Measurements from ENCODE around the gene UNK. TPM values are rescaled to one million over a fixed set of nuclear protein-coding genes. Genes with fewer than 3 reads are reported as not detected.
A peak's percentile ranks its signal among the peaks of the same experiment; 100 is the strongest.

UNK gene
- total and polyA plus RNA-seq, 2 of the 13 experiments (the other 11 are each of a cell fraction or from before 2014, with no cell fraction given) = 31.6 to 33.0 TPM

DNA sequence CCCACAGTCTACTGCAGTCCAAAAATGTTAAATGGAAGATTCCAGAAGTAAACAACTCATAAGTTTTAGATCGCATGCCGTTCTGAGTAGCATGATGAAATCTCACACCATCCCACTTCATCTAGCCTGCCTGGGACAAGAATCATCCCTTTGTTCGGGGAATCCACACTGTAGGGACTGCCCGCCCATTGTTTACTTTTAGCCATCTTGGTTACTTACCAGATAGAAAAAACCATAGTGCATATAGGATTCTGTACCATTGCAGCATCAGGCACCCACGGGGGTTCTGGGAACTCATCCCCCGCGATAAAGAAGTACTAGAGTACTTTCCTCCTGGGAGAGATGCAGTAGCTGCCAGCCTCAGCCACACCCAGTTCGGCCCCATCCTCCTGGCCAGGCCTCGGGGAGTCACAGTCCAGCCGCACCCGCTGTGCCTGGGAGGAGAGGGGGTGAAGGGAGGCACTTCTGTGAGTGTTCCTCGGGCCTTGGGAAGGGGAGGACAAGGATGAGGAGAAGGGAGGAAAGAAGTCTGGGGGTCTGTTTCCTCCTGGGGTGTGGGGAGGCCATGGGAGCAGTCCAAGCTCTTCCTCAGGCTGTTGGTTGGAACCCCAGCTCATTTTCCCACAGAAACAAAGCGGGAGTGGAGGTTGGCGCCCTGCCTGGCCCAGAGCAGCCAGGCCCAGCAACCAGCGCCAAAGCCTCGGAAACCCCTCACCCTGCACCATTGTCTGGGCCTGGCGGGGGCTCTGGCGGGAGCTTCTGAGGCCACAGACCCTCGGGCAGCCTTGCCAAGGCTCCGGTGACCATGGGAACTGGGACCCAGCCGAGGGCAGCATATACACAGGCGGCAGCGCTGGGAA, 84.9 kb downstream of the UNK start (continued):
- TF ChIP-seq, protein P1, sequence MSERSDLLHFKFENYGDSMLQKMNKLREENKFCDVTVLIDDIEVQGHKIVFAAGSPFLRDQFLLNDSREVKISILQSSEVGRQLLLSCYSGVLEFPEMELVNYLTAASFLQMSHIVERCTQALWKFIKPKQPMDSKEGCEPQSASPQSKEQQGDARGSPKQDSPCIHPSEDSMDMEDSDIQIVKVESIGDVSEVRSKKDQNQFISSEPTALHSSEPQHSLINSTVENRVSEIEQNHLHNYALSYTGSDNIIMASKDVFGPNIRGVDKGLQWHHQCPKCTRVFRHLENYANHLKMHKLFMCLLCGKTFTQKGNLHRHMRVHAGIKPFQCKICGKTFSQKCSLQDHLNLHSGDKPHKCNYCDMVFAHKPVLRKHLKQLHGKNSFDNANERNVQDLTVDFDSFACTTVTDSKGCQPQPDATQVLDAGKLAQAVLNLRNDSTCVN (CRISPR knock-in tag; IDR thresholded peaks at IDR 0.05; ENCODE audit: borderline replicate concordance) = peak; percentile 89; the same call in 1 of the 2 replicates
- no peak for TF ChIP-seq ARID2 (CRISPR knock-in tag; IDR thresholded peaks at IDR 0.05; ENCODE audit: borderline replicate concordance)
- TF ChIP-seq SP140L (CRISPR knock-in tag; IDR thresholded peaks at IDR 0.05; ENCODE audit: borderline replicate concordance) = peak; percentile 48; the same call in 1 of the 2 replicates
- TF ChIP-seq, protein P2, sequence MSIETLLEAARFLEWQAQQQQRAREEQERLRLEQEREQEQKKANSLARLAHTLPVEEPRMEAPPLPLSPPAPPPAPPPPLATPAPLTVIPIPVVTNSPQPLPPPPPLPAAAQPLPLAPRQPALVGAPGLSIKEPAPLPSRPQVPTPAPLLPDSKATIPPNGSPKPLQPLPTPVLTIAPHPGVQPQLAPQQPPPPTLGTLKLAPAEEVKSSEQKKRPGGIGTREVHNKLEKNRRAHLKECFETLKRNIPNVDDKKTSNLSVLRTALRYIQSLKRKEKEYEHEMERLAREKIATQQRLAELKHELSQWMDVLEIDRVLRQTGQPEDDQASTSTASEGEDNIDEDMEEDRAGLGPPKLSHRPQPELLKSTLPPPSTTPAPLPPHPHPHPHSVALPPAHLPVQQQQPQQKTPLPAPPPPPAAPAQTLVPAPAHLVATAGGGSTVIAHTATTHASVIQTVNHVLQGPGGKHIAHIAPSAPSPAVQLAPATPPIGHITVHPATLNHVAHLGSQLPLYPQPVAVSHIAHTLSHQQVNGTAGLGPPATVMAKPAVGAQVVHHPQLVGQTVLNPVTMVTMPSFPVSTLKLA (IDR thresholded peaks at IDR 0.05) = peak; percentile 49; the same call in 1 of the 2 replicates
- peak; percentile 61 for TF ChIP-seq SKI (IDR thresholded peaks at IDR 0.05; ENCODE audit: partially characterized antibody)
- peak; percentile 80; the same call in 1 of the 2 replicates for TF ChIP-seq ARHGAP35 (CRISPR knock-in tag; IDR thresholded peaks at IDR 0.05; ENCODE audit: borderline replicate concordance)
- TF ChIP-seq ZNF382 (CRISPR knock-in tag; IDR thresholded peaks at IDR 0.05; ENCODE audit: borderline replicate concordance) = no peak
- 0 out of 2 replicates have a peak, but pooled peaks have one; percentile 44 for TF ChIP-seq ZNF3 (CRISPR knock-in tag; IDR thresholded peaks at IDR 0.05)
- TF ChIP-seq, protein P3, sequence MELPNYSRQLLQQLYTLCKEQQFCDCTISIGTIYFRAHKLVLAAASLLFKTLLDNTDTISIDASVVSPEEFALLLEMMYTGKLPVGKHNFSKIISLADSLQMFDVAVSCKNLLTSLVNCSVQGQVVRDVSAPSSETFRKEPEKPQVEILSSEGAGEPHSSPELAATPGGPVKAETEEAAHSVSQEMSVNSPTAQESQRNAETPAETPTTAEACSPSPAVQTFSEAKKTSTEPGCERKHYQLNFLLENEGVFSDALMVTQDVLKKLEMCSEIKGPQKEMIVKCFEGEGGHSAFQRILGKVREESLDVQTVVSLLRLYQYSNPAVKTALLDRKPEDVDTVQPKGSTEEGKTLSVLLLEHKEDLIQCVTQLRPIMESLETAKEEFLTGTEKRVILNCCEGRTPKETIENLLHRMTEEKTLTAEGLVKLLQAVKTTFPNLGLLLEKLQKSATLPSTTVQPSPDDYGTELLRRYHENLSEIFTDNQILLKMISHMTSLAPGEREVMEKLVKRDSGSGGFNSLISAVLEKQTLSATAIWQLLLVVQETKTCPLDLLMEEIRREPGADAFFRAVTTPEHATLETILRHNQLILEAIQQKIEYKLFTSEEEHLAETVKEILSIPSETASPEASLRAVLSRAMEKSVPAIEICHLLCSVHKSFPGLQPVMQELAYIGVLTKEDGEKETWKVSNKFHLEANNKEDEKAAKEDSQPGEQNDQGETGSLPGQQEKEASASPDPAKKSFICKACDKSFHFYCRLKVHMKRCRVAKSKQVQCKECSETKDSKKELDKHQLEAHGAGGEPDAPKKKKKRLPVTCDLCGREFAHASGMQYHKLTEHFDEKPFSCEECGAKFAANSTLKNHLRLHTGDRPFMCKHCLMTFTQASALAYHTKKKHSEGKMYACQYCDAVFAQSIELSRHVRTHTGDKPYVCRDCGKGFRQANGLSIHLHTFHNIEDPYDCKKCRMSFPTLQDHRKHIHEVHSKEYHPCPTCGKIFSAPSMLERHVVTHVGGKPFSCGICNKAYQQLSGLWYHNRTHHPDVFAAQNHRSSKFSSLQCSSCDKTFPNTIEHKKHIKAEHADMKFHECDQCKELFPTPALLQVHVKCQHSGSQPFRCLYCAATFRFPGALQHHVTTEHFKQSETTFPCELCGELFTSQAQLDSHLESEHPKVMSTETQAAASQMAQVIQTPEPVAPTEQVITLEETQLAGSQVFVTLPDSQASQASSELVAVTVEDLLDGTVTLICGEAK (IDR thresholded peaks at IDR 0.05) = no peak
- TF ChIP-seq, protein P3 (CRISPR knock-in tag; IDR thresholded peaks at IDR 0.05) = peak; percentile 69; the same call in 1 of the 2 replicates
- no peak for TF ChIP-seq KAT2B (IDR thresholded peaks at IDR 0.05; ENCODE audit: borderline replicate concordance, low read depth, low read length)
- TF ChIP-seq, protein P4, sequence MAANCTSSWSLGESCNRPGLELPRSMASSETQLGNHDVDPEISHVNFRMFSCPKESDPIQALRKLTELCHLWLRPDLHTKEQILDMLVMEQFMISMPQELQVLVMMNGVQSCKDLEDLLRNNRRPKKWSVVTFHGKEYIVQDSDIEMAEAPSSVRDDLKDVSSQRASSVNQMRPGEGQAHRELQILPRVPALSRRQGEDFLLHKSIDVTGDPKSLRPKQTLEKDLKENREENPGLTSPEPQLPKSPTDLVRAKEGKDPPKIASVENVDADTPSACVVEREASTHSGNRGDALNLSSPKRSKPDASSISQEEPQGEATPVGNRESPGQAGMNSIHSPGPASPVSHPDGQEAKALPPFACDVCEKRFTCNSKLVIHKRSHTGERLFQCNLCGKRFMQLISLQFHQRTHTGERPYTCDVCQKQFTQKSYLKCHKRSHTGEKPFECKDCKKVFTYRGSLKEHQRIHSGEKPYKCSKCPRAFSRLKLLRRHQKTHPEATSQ (CRISPR knock-in tag; IDR thresholded peaks at IDR 0.05; ENCODE audit: borderline replicate concordance) = no peak
- TF ChIP-seq ZNF564 (CRISPR knock-in tag; IDR thresholded peaks at IDR 0.05) = peak; percentile 77

Data from HepG2 (cell line).